ENCODE data around the gene TGFB1. TPM values are rescaled to one million over a fixed set of nuclear protein-coding genes. Genes with fewer than 3 reads are reported as not detected.

Gene TGFB1
- total and polyA plus RNA-seq, 9 of the 15 experiments (the other 6 are each of a cell fraction or from before 2014, with no cell fraction given): 0.24 to 159 (median 17.2) TPM

- TF ChIP-seq GTF3C2 (IDR thresholded peaks at IDR 0.05; ENCODE audit: borderline replicate concordance, extremely low read depth, insufficient read length) (no peak), HMG20A (CRISPR knock-in tag; conservative IDR thresholded peaks at IDR 0.05) (no peak), MAFK (IDR thresholded peaks at IDR 0.05; ENCODE audit: low read length) (peak; percentile 67), CBFA2T2 (conservative IDR thresholded peaks at IDR 0.05) (peak; percentile 85), BHLHE40 (IDR thresholded peaks at IDR 0.05; ENCODE audit: low read length) (peak; percentile 45; the same call in 1 of the 2 replicates), MYC (IDR thresholded peaks at IDR 0.05; ENCODE audit: low read depth, low read length) (peak; percentile 61), MYC (CRISPR knock-in tag; IDR thresholded peaks at IDR 0.05; ENCODE audit: borderline replicate concordance, low read depth) (no peak), PML (IDR thresholded peaks at IDR 0.05; ENCODE audit: low read length) (0 out of 2 replicates have a peak, but pooled peaks have one; percentile 31), NEUROD1 (IDR thresholded peaks at IDR 0.05; ENCODE audit: borderline replicate concordance, low read depth, low read length, partially characterized antibody) (peak; percentile 91), PHF21A (IDR thresholded peaks at IDR 0.05; ENCODE audit: borderline replicate concordance, low read depth) (peak; percentile 92), FOXO4 (CRISPR knock-in tag; IDR thresholded peaks at IDR 0.05) (peak; percentile 29; the same call in 1 of the 2 replicates), EGR1 (conservative IDR thresholded peaks at IDR 0.05) (peak; percentile 86), TEAD2 (tag; IDR thresholded peaks at IDR 0.05) (no peak), NKRF (IDR thresholded peaks at IDR 0.05; ENCODE audit: borderline replicate concordance) (no peak; the same call in 1 of the 2 replicates), ZBTB2 (IDR thresholded peaks at IDR 0.05) (peak; percentile 85), GATAD2A (IDR thresholded peaks at IDR 0.05) (peak; percentile 96; the same call in 1 of the 2 replicates), SMAD2 (IDR thresholded peaks at IDR 0.05; ENCODE audit: low read depth, low read length) (no peak), MTA3 (IDR thresholded peaks at IDR 0.05; ENCODE audit: borderline replicate concordance) (peak; percentile 91), RBM39 (optimal IDR thresholded peaks at IDR 0.05; ENCODE audit: low read depth, low read length) (no peak), ZNF668 (CRISPR knock-in tag; IDR thresholded peaks at IDR 0.05) (no peak), HIVEP1 (CRISPR knock-in tag; IDR thresholded peaks at IDR 0.05) (0 out of 2 replicates have a peak, but pooled peaks have one; percentile 43), ZNF785 (CRISPR knock-in tag; IDR thresholded peaks at IDR 0.05) (no peak)
These were observed 30.1 kb downstream of the TGFB1 start (continued) for GRCh38 chr19:41323430-41324125.
